Panc1 (cell line): Measurements from ENCODE around the gene SLC10A4. TPM values are rescaled to one million over a fixed set of nuclear protein-coding genes. Genes with fewer than 3 reads are reported as not detected.

Source experiments
- ATAC-seq: fragments of 200-7000 bp; cut with Tn5 transposase; 2 replicates; pipeline ENCODE4 v1.9.1; 2020; ENCODE audit warnings: mild to moderate bottlenecking, moderate library complexity
- BruUV-seq: library from RNA; stranded (reverse); fragments of 400-500 nt; replicated peaks from 2 replicates; lab custom pipeline; 2021; lab: Mats Ljungman, UMichigan
- CTCF ChIA-PET: fragments of 300-600 bp; sonication (Branson Sonifier 250); formaldehyde crosslinking; loops from one replicate; lab custom pipeline; 2022; ENCODE audit warnings: antibody characterized with exemption; lab: Charles Lee
- POLR2A ChIA-PET: fragments of 300-600 bp; sonication (Branson Sonifier 250); formaldehyde crosslinking; loops from one replicate; lab custom pipeline; 2022; ENCODE audit warnings: antibody characterized with exemption; lab: Charles Lee
- DNase-seq: peaks from one replicate; pipeline ENCODE4 v3.0.0-alpha.2; 2010; ENCODE audit warnings: low read depth, low spot score
- H3K27ac ChIP-seq: 2 replicates; pipeline ENCODE4 v1.5.1; 2011; ENCODE audit warnings: mild to moderate bottlenecking, low read length, inconsistent platforms
- H3K27me3 ChIP-seq: fragments of 200-500 bp; sonication (Bioruptor generic); 2 replicates; pipeline ENCODE4 v1.6.0; 2014; ENCODE audit warnings: low read length, inconsistent platforms; ENCODE audit not compliant: control insufficient read depth, insufficient read depth
- H3K36me3 ChIP-seq: fragments of 200-500 bp; sonication (Bioruptor generic); 2 replicates; pipeline ENCODE4 v1.5.1; 2014; ENCODE audit warnings: inconsistent platforms, mild to moderate bottlenecking, low read length, moderate library complexity; ENCODE audit not compliant: control insufficient read depth, insufficient read depth
- H3K4me1 ChIP-seq: 2 replicates; pipeline ENCODE4 v1.5.1; 2011; ENCODE audit warnings: inconsistent platforms, mild to moderate bottlenecking, low read length, moderate library complexity; ENCODE audit not compliant: control insufficient read depth, insufficient read depth
- H3K4me3 ChIP-seq, 2 experiments: 2 replicates each; pipeline ENCODE4 v1.5.1; 2011 to 2012; ENCODE audit warnings: low read depth in 2 of 2, low read length in 2 of 2, mild to moderate bottlenecking in 2 of 2, inconsistent platforms in 1 of 2, moderate library complexity in 1 of 2
- H3K9me3 ChIP-seq: fragments of 200-500 bp; sonication (Bioruptor generic); 2 replicates; pipeline ENCODE4 v1.5.1; 2014; ENCODE audit warnings: low read depth, mild to moderate bottlenecking, inconsistent platforms, low read length, moderate library complexity; ENCODE audit not compliant: control insufficient read depth, insufficient read depth
- CTCF ChIP-seq: fragments of 450-650 bp; IDR thresholded peaks from 2 replicates; pipeline ENCODE4 v1.5.1; 2017; ENCODE audit warnings: mild to moderate bottlenecking
- POLR2AphosphoS5 ChIP-seq: IDR thresholded peaks from 2 replicates; pipeline ENCODE4 v1.6.1; 2012; ENCODE audit warnings: mild to moderate bottlenecking, low read depth, low read length, moderate library complexity
- REST ChIP-seq, 2 experiments: IDR thresholded peaks; 2 replicates each; pipeline ENCODE4 v1.6.1; 2011 to 2012; ENCODE audit warnings: low read depth in 2 of 2, control low read depth in 1 of 2, low read length in 1 of 2, mild to moderate bottlenecking in 1 of 2, moderate library complexity in 1 of 2; ENCODE audit not compliant: insufficient read depth in 1 of 2
- SIN3A ChIP-seq: IDR thresholded peaks from 2 replicates; pipeline ENCODE4 v1.6.1; 2012; ENCODE audit warnings: low read depth, mild to moderate bottlenecking, low read length, moderate library complexity, borderline replicate concordance; ENCODE audit not compliant: insufficient read depth
- TCF7L2 ChIP-seq: IDR thresholded peaks from 2 replicates; pipeline ENCODE4 v1.6.1; 2011; ENCODE audit warnings: mild to moderate bottlenecking, low read depth, low read length, inconsistent platforms
- in situ Hi-C: cut with HindIII; loops from 2 replicates; pipeline ENCODE4 v1.10.0; 2016; ENCODE audit warnings: low sequenced_read_pairs, low pct_unique_long_range_greater_than_20kb
- intact Hi-C: fragments of 100-400 bp; cut with micrococcal nuclease; formaldehyde crosslinking; loops from one replicate; pipeline ENCODE4 v1.10.0; 2022; ENCODE audit not compliant: unreplicated experiment
- total RNA-seq: library from RNA; stranded (reverse); gene quantifications from one replicate; pipeline ENCODE4 v1.2.1, GENCODE V29; 2021; ENCODE audit not compliant: unreplicated experiment

The SLC10A4 gene
- total RNA-seq, 1 experiment from 2014 or later: 1.2 TPM

GRCh38 chr4:48462363-48462762, 20.8 kb upstream of the SLC10A4 start:
- no peaks in the 10 kb centered on the region for H3K9me3 ChIP-seq
- ATAC-seq: no peak
- no peak overlapping the region for H3K4me3 ChIP-seq
- no peaks in the 10 kb centered on the region for H3K4me1 ChIP-seq
- no peak for DNase-seq
- ChIA-PET POLR2A (no interaction called here), CTCF (no interaction called here)
- intact Hi-C loops (no loop called here), in situ Hi-C loops (no loop called here)
- H3K36me3 ChIP-seq: no peaks in the 10 kb centered on the region
- H3K27me3 ChIP-seq: no peaks in the 10 kb centered on the region
- no peak for TF ChIP-seq SIN3A
- no peak for TF ChIP-seq CTCF
- TF ChIP-seq REST (IDR thresholded peaks at IDR 0.05; ENCODE audit: insufficient read depth in 1 of 2, low read depth in 2 of 2, low read length in 1 of 2): no peak
- no peak for TF ChIP-seq TCF7L2
- TF ChIP-seq POLR2AphosphoS5: no peak
- no peak overlapping the region for H3K27ac ChIP-seq
- no TSS peak for BruUV-seq

GRCh38 chr4:48467442-48467841, 15.7 kb upstream of the SLC10A4 start:
- H3K27me3 ChIP-seq: no peaks in the 10 kb centered on the region
- no peaks in the 10 kb centered on the region for H3K4me1 ChIP-seq
- H3K4me3 ChIP-seq: no peak overlapping the region
- CTCF ChIA-PET: no interaction called here
- H3K27ac ChIP-seq: no peak overlapping the region
- intact Hi-C loops: no loop called here
- BruUV-seq: no TSS peak
- POLR2A ChIA-PET: no interaction called here
- TF ChIP-seq POLR2AphosphoS5 (no peak), CTCF (no peak), REST (IDR thresholded peaks at IDR 0.05; ENCODE audit: insufficient read depth in 1 of 2, low read depth in 2 of 2, low read length in 1 of 2) (no peak), SIN3A (no peak), TCF7L2 (no peak)
- H3K36me3 ChIP-seq: no peaks in the 10 kb centered on the region
- no peaks in the 10 kb centered on the region for H3K9me3 ChIP-seq
- in situ Hi-C loops: no loop called here
- no peak for DNase-seq
- ATAC-seq: no peak
